ENCODE data around the gene PRELID2.
A peak's percentile ranks its signal among the peaks of the same experiment; 100 is the strongest.

Gene PRELID2

DNA sequence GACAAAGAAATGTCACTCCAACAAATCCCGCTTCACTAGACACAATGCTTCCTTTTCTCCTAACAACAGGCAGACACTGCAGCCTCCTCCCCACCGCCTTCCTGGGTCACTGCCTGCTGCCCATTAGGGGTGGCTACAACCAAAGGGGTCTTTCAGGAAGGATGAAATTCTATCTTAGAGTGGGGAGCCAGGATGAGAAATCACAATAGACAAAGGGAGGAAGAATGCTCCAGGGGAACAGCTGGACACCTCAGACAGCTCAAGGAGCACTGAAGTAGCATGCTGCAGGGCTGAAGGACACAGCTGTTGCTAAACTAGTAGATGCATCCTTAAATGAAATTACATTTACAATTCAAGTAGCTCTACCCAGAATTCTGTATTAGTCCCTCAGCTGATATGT lies 54.2 kb downstream of the PRELID2 start:
- TF ChIP-seq, protein P1, sequence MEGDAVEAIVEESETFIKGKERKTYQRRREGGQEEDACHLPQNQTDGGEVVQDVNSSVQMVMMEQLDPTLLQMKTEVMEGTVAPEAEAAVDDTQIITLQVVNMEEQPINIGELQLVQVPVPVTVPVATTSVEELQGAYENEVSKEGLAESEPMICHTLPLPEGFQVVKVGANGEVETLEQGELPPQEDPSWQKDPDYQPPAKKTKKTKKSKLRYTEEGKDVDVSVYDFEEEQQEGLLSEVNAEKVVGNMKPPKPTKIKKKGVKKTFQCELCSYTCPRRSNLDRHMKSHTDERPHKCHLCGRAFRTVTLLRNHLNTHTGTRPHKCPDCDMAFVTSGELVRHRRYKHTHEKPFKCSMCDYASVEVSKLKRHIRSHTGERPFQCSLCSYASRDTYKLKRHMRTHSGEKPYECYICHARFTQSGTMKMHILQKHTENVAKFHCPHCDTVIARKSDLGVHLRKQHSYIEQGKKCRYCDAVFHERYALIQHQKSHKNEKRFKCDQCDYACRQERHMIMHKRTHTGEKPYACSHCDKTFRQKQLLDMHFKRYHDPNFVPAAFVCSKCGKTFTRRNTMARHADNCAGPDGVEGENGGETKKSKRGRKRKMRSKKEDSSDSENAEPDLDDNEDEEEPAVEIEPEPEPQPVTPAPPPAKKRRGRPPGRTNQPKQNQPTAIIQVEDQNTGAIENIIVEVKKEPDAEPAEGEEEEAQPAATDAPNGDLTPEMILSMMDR (IDR thresholded peaks at IDR 0.05; ENCODE audit: low read depth, low read length, missing control alignments) = no peak
- Histone ChIP-seq H3K27ac (no peak overlapping the region), H3K27me3 (replicated peaks) (no peaks in the 10 kb centered on the region), H3K36me3 (replicated peaks) (no peaks in the 10 kb centered on the region), H3K4me3 (ENCODE audit: low read depth, low read length) (no peak overlapping the region)
- in situ Hi-C loops (cut with HindIII; ENCODE audit: low pct_ligation_motif_present, low sequenced_read_pairs) = no loop called here
- no peak for DNase-seq

DNA sequence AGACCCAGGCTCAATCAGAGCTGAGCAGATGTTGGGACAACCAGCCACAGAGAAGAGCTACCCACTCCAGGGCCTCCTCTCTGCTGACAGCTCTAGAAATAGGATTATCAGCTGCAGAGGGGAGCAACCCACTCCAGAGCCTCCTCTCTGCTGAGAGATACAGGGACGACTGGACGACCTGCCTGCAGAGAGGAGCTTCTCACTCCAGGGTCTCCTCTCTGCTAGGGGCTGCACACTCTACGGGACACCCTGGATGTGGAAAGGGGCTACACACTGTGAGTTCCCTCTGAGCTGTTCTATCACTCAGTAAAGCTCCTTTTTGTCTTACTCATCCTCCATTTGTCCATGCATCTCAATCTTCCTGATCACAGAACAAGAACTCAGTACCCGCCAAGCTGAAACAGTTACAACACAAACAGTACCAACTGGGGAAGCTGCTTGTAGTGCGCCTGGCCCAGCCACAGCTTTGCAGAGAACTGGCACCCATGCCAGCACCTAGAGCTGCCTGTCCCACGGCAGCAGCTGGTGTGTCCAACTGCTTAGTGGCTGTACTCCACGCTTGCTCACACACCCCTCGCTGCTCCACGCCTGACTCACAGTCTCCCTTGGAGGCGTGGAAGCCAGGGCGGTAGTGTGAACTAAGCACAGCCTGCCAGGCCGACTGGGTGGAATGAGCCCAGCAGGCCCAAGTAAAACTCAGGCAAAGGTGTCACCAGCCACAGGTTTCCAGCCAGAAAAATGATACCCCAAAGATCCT lies 56.8 kb downstream of the PRELID2 start:
- no peak overlapping the region for H3K4me3 ChIP-seq (ENCODE audit: low read depth, low read length)
- in situ Hi-C loops (cut with HindIII; ENCODE audit: low pct_ligation_motif_present, low sequenced_read_pairs) = no loop called here
- no peak overlapping the region for H3K27ac ChIP-seq
- H3K27me3 ChIP-seq (replicated peaks) = no peaks in the 10 kb centered on the region
- no peak for DNase-seq
- TF ChIP-seq, protein P1 (IDR thresholded peaks at IDR 0.05; ENCODE audit: low read depth, low read length, missing control alignments) = no peak
- H3K36me3 ChIP-seq (replicated peaks) = no peaks in the 10 kb centered on the region

DNA sequence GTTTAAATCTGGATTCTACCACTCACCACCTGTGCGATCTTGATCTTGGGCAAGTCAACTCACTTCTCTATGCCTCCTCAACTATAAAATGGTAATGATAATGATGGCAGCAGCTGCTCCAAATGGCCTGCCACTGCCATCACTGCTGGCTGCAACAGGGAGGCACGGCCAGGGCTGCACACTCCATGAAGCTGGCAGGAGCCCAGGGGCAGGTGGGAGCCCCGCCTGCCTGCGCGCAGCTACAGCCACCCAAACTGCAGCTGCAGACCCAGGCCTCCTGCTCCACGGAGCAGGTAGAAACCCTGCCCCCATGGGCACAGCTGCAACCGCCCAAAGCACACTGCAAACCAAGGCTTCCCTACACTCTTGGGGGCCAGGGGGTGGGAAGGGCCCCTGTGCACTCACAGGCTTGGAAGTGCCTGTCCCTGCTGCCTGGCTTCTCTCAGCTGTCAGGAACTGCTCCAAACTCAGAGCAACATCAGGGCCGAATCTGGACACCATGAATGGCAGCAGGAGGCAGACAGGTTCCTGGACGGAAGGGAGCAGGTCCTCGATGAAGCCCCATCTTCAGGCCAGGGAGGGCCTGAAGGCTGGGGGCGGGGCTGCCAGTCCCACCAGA lies 57.6 kb downstream of the PRELID2 start:
- Histone ChIP-seq H3K36me3 (replicated peaks) (no peaks in the 10 kb centered on the region), H3K4me3 (ENCODE audit: low read depth, low read length) (no peak overlapping the region), H3K27ac (no peak overlapping the region), H3K27me3 (replicated peaks) (no peaks in the 10 kb centered on the region)
- DNase-seq = no peak
- in situ Hi-C loops (cut with HindIII; ENCODE audit: low pct_ligation_motif_present, low sequenced_read_pairs) = no loop called here
- TF ChIP-seq, protein P1 (IDR thresholded peaks at IDR 0.05; ENCODE audit: low read depth, low read length, missing control alignments) = no peak

DNA sequence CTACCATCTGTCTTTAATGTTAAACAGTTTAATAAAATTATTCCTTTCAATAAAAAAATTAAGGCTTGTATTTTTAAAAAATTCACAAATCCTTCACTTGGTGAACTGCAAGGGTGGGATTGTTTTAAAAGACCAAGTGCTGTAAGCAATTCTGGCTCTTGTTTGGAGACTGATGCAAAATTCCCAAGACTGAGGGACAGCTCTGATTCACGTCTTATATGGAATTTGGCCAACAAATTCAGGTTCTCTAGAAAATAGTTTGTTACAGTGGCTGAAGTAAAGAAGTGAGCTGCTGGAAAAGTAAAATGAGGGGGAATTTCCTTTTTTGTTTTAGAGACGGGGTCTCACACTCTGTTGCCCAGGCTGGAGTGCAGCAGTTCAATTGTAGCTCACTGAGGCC lies 58.3 kb downstream of the PRELID2 start:
- Histone ChIP-seq H3K36me3 (replicated peaks) (no peaks in the 10 kb centered on the region), H3K4me3 (ENCODE audit: low read depth, low read length) (no peak overlapping the region), H3K27ac (peak overlapping the region; percentile 88), H3K27me3 (replicated peaks) (no peaks in the 10 kb centered on the region)
- DNase-seq = peak; percentile 42
- in situ Hi-C loops (cut with HindIII; ENCODE audit: low pct_ligation_motif_present, low sequenced_read_pairs) = no loop called here
- TF ChIP-seq, protein P1 (IDR thresholded peaks at IDR 0.05; ENCODE audit: low read depth, low read length, missing control alignments) = no peak

DNA sequence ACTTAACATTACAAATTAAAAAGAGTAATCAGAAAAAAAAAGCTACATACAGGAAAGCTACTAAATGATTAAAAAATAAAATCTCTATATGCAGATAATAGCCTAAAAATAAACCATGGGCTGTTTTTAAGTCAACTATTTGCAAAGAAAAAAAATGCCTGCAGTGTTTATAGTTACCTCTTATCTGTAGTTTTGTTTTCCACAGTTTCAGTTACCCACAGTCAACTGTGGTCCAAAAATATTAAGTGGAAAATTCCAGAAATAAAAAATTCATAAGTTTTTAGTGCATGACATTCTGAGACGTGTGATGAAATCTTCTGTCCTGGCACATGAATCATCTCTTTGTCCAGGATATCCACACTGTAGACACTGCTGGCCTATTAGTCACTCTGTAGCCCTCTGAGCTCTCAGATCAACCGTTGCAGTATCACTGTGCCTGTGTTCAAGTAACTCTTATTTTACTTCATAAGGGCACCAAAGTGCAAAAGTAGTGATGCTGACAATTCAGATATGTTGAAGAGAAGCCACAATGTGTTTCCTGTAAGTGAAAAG lies 59.2 kb downstream of the PRELID2 start:
- no peak overlapping the region for H3K4me3 ChIP-seq (ENCODE audit: low read depth, low read length)

More for the DNA sequence above, 59.2 kb downstream of the PRELID2 start:
- Histone ChIP-seq H3K27me3 (replicated peaks) (no peaks in the 10 kb centered on the region), H3K27ac (peak overlapping the region; percentile 88), H3K36me3 (replicated peaks) (no peaks in the 10 kb centered on the region)
- TF ChIP-seq, protein P1 (IDR thresholded peaks at IDR 0.05; ENCODE audit: low read depth, low read length, missing control alignments) = no peak
- in situ Hi-C loops (cut with HindIII; ENCODE audit: low pct_ligation_motif_present, low sequenced_read_pairs) = no loop called here
- DNase-seq = peak; percentile 97
